ENCODE measurements around the gene IL10RB.

IL10RB gene

DNA sequence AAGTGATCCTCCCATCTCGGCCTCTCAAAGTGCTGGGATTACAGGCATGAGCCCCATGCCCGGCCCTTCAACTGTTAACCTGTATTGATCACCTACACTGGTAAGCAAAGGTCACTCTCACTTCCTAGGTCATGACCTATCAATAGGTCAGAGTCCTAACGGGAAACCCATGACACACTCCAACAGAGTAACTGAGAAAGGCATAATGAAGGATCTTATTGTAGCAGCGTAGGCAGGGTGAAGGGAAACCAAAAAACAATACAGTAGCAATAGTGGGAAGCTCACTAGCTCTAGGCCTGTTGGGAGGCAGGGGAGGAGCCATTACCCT is 39.1 kb downstream of the IL10RB start:
- TF ChIP-seq, protein P1, sequence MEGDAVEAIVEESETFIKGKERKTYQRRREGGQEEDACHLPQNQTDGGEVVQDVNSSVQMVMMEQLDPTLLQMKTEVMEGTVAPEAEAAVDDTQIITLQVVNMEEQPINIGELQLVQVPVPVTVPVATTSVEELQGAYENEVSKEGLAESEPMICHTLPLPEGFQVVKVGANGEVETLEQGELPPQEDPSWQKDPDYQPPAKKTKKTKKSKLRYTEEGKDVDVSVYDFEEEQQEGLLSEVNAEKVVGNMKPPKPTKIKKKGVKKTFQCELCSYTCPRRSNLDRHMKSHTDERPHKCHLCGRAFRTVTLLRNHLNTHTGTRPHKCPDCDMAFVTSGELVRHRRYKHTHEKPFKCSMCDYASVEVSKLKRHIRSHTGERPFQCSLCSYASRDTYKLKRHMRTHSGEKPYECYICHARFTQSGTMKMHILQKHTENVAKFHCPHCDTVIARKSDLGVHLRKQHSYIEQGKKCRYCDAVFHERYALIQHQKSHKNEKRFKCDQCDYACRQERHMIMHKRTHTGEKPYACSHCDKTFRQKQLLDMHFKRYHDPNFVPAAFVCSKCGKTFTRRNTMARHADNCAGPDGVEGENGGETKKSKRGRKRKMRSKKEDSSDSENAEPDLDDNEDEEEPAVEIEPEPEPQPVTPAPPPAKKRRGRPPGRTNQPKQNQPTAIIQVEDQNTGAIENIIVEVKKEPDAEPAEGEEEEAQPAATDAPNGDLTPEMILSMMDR (IDR thresholded peaks at IDR 0.05; ENCODE audit: control insufficient read depth, extremely low read depth, insufficient read depth) = no peak
- no peak for DNase-seq (ENCODE audit: low read depth)
- H3K4me3 ChIP-seq (ENCODE audit: low read depth, low read length) = no peak overlapping the region

DNA sequence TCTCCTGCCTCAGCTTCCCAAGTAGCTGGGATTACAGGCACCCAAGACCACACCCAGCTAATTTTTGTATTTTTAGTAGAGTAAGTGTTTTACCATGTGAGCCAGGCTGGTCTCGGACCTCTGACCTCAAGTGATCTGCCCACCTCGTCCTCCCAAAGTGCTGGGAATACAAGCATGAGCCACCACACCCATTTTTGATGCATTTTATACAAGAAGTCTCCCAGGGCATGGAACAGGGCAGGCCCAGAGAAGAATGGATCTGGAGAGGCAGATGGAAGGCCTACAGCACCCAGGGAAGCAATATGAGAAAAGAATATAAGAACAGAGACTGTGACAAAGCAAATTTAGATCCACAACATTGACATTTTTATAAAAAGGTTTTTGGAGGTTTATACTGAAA is 39.8 kb downstream of the IL10RB start:
- TF ChIP-seq, protein P1 (IDR thresholded peaks at IDR 0.05; ENCODE audit: control insufficient read depth, extremely low read depth, insufficient read depth) = no peak
- no peak for DNase-seq (ENCODE audit: low read depth)

DNA sequence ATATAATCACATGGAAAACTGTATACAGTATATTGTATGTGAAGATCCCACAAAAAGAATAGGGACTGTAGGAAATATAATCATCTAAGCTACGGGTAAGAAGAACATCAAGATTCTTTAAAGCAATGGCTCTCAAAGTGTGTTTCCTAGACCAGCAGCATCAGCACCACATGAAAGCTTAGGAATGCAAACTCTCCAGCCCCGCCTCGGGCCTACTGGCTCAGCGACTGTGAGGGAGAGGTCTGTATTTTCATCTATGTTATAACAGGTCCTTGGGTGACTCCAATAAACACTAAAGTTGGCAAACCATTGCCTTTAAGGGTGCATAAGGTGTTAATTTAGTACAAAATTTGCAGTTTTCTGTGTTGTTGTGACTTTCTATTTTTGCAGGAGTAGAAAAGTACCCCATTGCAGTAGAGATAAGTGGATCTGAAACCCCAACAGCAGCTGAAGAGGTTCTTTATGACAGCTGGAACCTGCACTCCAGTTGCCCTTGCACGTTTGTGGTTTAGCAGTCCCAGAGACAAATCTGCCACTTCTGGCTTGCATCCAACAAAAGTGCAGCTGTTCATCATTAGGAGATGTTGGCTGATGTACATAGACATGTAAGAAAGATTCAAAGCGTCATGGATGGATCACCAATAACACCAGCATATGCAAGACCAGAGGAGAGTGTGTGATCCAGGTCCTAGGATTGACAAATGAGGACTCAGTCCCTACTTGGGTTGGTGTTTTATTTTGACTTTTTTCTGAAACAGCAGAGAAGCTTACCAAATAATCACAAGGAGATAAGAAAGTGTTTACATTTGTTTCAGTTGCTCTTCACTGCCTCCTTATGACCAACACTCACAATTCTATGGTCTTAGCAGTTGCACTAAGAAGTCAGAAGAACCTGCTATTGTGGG is 42.7 kb downstream of the IL10RB start:
- no peak overlapping the region for H3K4me3 ChIP-seq (ENCODE audit: low read depth, low read length)
- TF ChIP-seq, protein P1 (IDR thresholded peaks at IDR 0.05; ENCODE audit: control insufficient read depth, extremely low read depth, insufficient read depth) = no peak
- DNase-seq (ENCODE audit: low read depth) = no peak

More for the DNA sequence above, 39.8 kb downstream of the IL10RB start:
- H3K4me3 ChIP-seq (ENCODE audit: low read depth, low read length) = no peak overlapping the region

DNA sequence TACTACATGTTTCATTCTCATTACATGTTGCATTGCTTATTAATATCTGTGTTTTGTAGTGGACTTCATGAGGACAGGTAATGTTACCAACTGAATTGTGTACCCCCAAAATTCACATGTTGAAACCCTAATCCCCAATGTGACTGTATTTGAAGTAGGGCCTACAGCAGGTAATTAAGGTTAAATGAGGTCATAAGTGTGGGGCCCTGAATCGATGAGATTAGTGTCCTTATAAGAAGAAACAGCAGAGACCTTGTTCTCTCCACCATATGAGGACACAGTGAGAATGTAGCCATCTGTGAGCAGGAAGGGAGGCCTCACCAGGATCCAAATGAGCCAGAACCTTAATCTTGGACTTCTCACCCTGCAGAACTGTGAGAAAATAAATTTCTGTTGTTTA is 43.6 kb downstream of the IL10RB start:
- TF ChIP-seq, protein P1 (IDR thresholded peaks at IDR 0.05; ENCODE audit: control insufficient read depth, extremely low read depth, insufficient read depth) = no peak
- DNase-seq (ENCODE audit: low read depth) = no peak
- no peak overlapping the region for H3K4me3 ChIP-seq (ENCODE audit: low read depth, low read length)

DNA sequence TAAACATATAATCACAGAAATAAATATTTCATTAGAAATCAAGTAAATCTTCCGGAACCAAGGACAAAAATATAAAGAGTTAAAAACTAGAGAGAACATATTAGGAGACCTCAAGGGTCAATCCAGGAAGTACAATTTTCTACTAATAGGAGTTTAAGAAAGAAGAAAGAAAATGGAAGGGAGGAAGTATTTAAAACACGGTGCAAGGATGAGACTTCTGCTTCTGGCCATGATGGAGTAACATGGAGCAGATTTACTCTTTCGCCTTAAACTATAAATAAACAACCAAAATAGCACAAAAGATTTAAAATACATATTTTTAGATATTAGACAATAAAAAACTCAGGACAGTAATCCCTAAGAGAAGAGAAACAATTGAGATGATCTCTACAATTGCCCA is 46.0 kb downstream of the IL10RB start:
- no peak overlapping the region for H3K4me3 ChIP-seq (ENCODE audit: low read depth, low read length)
- TF ChIP-seq, protein P1 (IDR thresholded peaks at IDR 0.05; ENCODE audit: control insufficient read depth, extremely low read depth, insufficient read depth) = no peak
- no peak for DNase-seq (ENCODE audit: low read depth)

DNA sequence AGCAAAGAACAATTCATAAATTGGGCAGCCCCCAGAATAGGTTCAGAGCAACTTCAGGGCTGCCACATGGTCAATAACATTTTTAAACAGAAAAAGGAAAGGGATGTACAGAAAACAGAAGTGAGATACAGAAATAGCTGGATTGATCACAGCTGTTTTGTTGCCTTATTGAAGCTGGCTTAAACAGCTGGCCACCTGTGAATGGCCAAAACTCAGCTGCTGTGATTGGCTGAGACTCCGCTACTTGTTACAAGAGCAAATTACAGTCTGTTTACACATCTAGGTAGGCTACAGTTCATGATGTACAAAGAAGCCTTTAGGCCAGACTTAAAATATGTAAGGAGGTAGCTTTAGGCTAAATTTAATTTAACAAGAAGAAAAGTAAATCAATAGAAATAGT is 47.0 kb downstream of the IL10RB start:
- no peak for DNase-seq (ENCODE audit: low read depth)
- TF ChIP-seq, protein P1 (IDR thresholded peaks at IDR 0.05; ENCODE audit: control insufficient read depth, extremely low read depth, insufficient read depth) = no peak
- H3K4me3 ChIP-seq (ENCODE audit: low read depth, low read length) = no peak overlapping the region

DNA sequence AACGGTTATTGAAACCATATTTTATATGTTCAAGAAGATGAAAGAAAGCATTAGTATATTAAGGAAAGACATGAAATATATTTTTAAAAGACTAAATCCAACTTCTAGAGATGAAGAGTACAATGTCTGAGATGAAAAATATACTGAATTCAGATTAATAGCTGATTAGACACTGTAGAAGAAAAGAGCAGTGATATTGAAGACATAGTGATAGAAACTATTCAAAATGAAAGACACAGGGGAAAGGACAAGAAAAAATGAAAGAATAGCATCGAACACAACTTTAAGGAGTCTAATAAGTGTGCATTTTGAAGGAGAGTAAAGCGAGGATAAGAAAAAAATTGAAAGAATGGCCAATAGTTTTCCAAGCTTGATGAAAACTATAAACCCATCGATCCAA is 47.4 kb downstream of the IL10RB start:
- TF ChIP-seq, protein P1 (IDR thresholded peaks at IDR 0.05; ENCODE audit: control insufficient read depth, extremely low read depth, insufficient read depth) = no peak
- no peak overlapping the region for H3K4me3 ChIP-seq (ENCODE audit: low read depth, low read length)
- DNase-seq (ENCODE audit: low read depth) = no peak
